ENCODE data around the gene TMTC2.

TMTC2 gene

GRCh38 chr12:82694970-82695369 lies 8.3 kb downstream of the TMTC2 start:
- H3K18ac ChIP-seq (ENCODE audit: low read length) = no peak overlapping the region
- peaks cover 2% of the 10 kb centered on the region in 2 experiments for H3K4me1 ChIP-seq (ENCODE audit: control insufficient read depth in 1 of 2, insufficient read depth in 2 of 2, low read length in 2 of 2)
- no peak overlapping the region for H2BK120ac ChIP-seq (ENCODE audit: insufficient read depth, low read length, poor library complexity)
- no peaks in the 10 kb centered on the region for H3K9me3 ChIP-seq (ENCODE audit: insufficient read depth, low read depth, low read length)
- H3K9ac ChIP-seq (ENCODE audit: low read length) = no peak overlapping the region
- no peaks in the 10 kb centered on the region for H3K79me1 ChIP-seq (ENCODE audit: low read length)
- H4K12ac ChIP-seq (ENCODE audit: low read depth, low read length) = no peak overlapping the region
- H2AFZ ChIP-seq (ENCODE audit: insufficient read depth, low read length, poor library complexity) = no peak overlapping the region
- no peak overlapping the region for H4K91ac ChIP-seq (ENCODE audit: low read depth, low read length)
- WGBS (ENCODE audit: extremely low coverage, insufficient coverage, insufficient read length) = no CpG with 5 or more reads among the region's 2 CpGs
- H3K4ac ChIP-seq (ENCODE audit: low read depth, low read length) = no peak overlapping the region
- peak in 1 of 2 donors; percentile 8 for DNase-seq
- H3K79me2 ChIP-seq (ENCODE audit: control insufficient read depth, insufficient read depth, low read length, poor library complexity) = no peaks in the 10 kb centered on the region
- H2BK5ac ChIP-seq (ENCODE audit: low read depth, low read length, poor library complexity) = no peak overlapping the region
- no peak overlapping the region for H4K8ac ChIP-seq (ENCODE audit: low read depth, low read length)
- no peak overlapping the region for H2BK12ac ChIP-seq (ENCODE audit: low read length)
- peaks cover 2 to 3% of the 10 kb centered on the region in 2 experiments for H3K36me3 ChIP-seq (ENCODE audit: control insufficient read depth in 1 of 2, insufficient read depth in 2 of 2, low read length in 2 of 2)
- H3K27ac ChIP-seq (ENCODE audit: low read depth, low read length) = no peak overlapping the region
- no peak overlapping the region for H3K23ac ChIP-seq (ENCODE audit: low read length)
- no peak overlapping the region for H3K4me2 ChIP-seq (ENCODE audit: low read length)
- H3K4me3 ChIP-seq (ENCODE audit: low read depth, low read length) = no peak overlapping the region
- no peak overlapping the region for H3K14ac ChIP-seq (ENCODE audit: low read length)
- H2AK5ac ChIP-seq (ENCODE audit: low read length) = no peak overlapping the region
- no peaks in the 10 kb centered on the region for H3K27me3 ChIP-seq (ENCODE audit: insufficient read depth, low read length)

DNA sequence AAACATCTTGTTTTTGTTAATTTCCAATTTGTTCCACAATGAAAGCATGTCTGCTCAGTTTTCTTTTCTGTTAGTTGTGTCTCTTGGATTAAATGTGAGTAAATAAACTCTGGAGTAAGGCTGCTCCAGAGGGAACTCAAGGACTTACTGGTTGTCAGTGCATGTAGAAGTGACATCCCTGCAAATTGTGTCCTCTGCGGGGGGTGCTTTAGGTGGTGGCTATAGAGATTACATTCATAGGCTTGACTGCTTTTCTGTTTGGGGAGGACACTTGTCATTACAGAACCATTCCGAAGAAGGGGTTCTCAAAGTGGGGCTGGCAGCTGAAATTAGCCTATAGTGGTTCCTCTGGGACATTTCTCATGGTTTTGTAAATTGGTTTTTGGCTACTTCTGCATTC lies 8.8 kb downstream of the TMTC2 start:
- Histone ChIP-seq H3K79me2 (ENCODE audit: control insufficient read depth, insufficient read depth, low read length, poor library complexity) (no peaks in the 10 kb centered on the region), H3K27me3 (ENCODE audit: insufficient read depth, low read length) (no peaks in the 10 kb centered on the region), H4K12ac (ENCODE audit: low read depth, low read length) (no peak overlapping the region), H3K36me3 (ENCODE audit: control insufficient read depth in 1 of 2, insufficient read depth in 2 of 2, low read length in 2 of 2) (peaks cover 2 to 3% of the 10 kb centered on the region in 2 experiments), H3K14ac (ENCODE audit: low read length) (no peak overlapping the region), H3K79me1 (ENCODE audit: low read length) (no peaks in the 10 kb centered on the region), H3K23ac (ENCODE audit: low read length) (no peak overlapping the region), H3K4me1 (ENCODE audit: control insufficient read depth in 1 of 2, insufficient read depth in 2 of 2, low read length in 2 of 2) (peaks cover 2% of the 10 kb centered on the region in 2 experiments), H3K27ac (ENCODE audit: low read depth, low read length) (no peak overlapping the region), H3K9ac (ENCODE audit: low read length) (no peak overlapping the region), H3K18ac (ENCODE audit: low read length) (no peak overlapping the region), H2BK12ac (ENCODE audit: low read length) (no peak overlapping the region), H2BK5ac (ENCODE audit: low read depth, low read length, poor library complexity) (no peak overlapping the region), H4K8ac (ENCODE audit: low read depth, low read length) (no peak overlapping the region), H3K9me3 (ENCODE audit: insufficient read depth, low read depth, low read length) (no peaks in the 10 kb centered on the region), H2BK120ac (ENCODE audit: insufficient read depth, low read length, poor library complexity) (no peak overlapping the region), H2AK5ac (ENCODE audit: low read length) (no peak overlapping the region), H4K91ac (ENCODE audit: low read depth, low read length) (no peak overlapping the region), H3K4me3 (ENCODE audit: low read depth, low read length) (no peak overlapping the region), H3K4ac (ENCODE audit: low read depth, low read length) (no peak overlapping the region), H3K4me2 (ENCODE audit: low read length) (no peak overlapping the region), H2AFZ (ENCODE audit: insufficient read depth, low read length, poor library complexity) (no peak overlapping the region)
- DNase-seq = no peak
- no CpG with 5 or more reads among the region's 2 CpGs for WGBS (ENCODE audit: extremely low coverage, insufficient coverage, insufficient read length)

GRCh38 chr12:82696543-82696942 lies 9.8 kb downstream of the TMTC2 start:
- Histone ChIP-seq H3K23ac (ENCODE audit: low read length) (no peak overlapping the region), H3K4me1 (ENCODE audit: control insufficient read depth in 1 of 2, insufficient read depth in 2 of 2, low read length in 2 of 2) (peaks cover 2% of the 10 kb centered on the region in 2 experiments), H3K79me2 (ENCODE audit: control insufficient read depth, insufficient read depth, low read length, poor library complexity) (no peaks in the 10 kb centered on the region), H4K91ac (ENCODE audit: low read depth, low read length) (no peak overlapping the region), H3K27me3 (ENCODE audit: insufficient read depth, low read length) (no peaks in the 10 kb centered on the region), H3K9ac (ENCODE audit: low read length) (no peak overlapping the region), H2BK5ac (ENCODE audit: low read depth, low read length, poor library complexity) (no peak overlapping the region), H3K4me2 (ENCODE audit: low read length) (no peak overlapping the region), H3K9me3 (ENCODE audit: insufficient read depth, low read depth, low read length) (no peaks in the 10 kb centered on the region), H2AK5ac (ENCODE audit: low read length) (no peak overlapping the region), H2BK120ac (ENCODE audit: insufficient read depth, low read length, poor library complexity) (no peak overlapping the region), H3K36me3 (ENCODE audit: control insufficient read depth in 1 of 2, insufficient read depth in 2 of 2, low read length in 2 of 2) (peaks cover 4 to 5% of the 10 kb centered on the region in 2 experiments), H3K18ac (ENCODE audit: low read length) (no peak overlapping the region), H3K14ac (ENCODE audit: low read length) (no peak overlapping the region), H3K79me1 (ENCODE audit: low read length) (no peaks in the 10 kb centered on the region), H4K12ac (ENCODE audit: low read depth, low read length) (no peak overlapping the region), H4K8ac (ENCODE audit: low read depth, low read length) (no peak overlapping the region), H3K27ac (ENCODE audit: low read depth, low read length) (no peak overlapping the region), H3K4ac (ENCODE audit: low read depth, low read length) (no peak overlapping the region), H2AFZ (ENCODE audit: insufficient read depth, low read length, poor library complexity) (no peak overlapping the region), H3K4me3 (ENCODE audit: low read depth, low read length) (no peak overlapping the region), H2BK12ac (ENCODE audit: low read length) (no peak overlapping the region)
- no peak for DNase-seq

GRCh38 chr12:82698708-82699564 lies 12.2 kb downstream of the TMTC2 start:
- Histone ChIP-seq H3K79me1 (ENCODE audit: low read length) (no peaks in the 10 kb centered on the region), H4K12ac (ENCODE audit: low read depth, low read length) (no peak overlapping the region), H3K9me3 (ENCODE audit: insufficient read depth, low read depth, low read length) (no peaks in the 10 kb centered on the region), H3K27me3 (ENCODE audit: insufficient read depth, low read length) (no peaks in the 10 kb centered on the region), H2BK120ac (ENCODE audit: insufficient read depth, low read length, poor library complexity) (no peak overlapping the region), H3K23ac (ENCODE audit: low read length) (no peak overlapping the region), H2BK5ac (ENCODE audit: low read depth, low read length, poor library complexity) (no peak overlapping the region), H3K18ac (ENCODE audit: low read length) (no peak overlapping the region), H2AK5ac (ENCODE audit: low read length) (no peak overlapping the region), H4K91ac (ENCODE audit: low read depth, low read length) (no peak overlapping the region), H3K14ac (ENCODE audit: low read length) (no peak overlapping the region), H4K8ac (ENCODE audit: low read depth, low read length) (no peak overlapping the region), H3K4ac (ENCODE audit: low read depth, low read length) (no peak overlapping the region), H3K4me2 (ENCODE audit: low read length) (no peak overlapping the region), H3K79me2 (ENCODE audit: control insufficient read depth, insufficient read depth, low read length, poor library complexity) (no peaks in the 10 kb centered on the region), H2BK12ac (ENCODE audit: low read length) (no peak overlapping the region), H3K27ac (ENCODE audit: low read depth, low read length) (no peak overlapping the region), H2AFZ (ENCODE audit: insufficient read depth, low read length, poor library complexity) (no peak overlapping the region), H3K4me1 (ENCODE audit: control insufficient read depth in 1 of 2, insufficient read depth in 2 of 2, low read length in 2 of 2) (no peaks in the 10 kb centered on the region), H3K36me3 (ENCODE audit: control insufficient read depth in 1 of 2, insufficient read depth in 2 of 2, low read length in 2 of 2) (peaks cover 2 to 5% of the 10 kb centered on the region in 2 experiments), H3K9ac (ENCODE audit: low read length) (no peak overlapping the region), H3K4me3 (ENCODE audit: low read depth, low read length) (no peak overlapping the region)
- WGBS (ENCODE audit: extremely low coverage, insufficient coverage, insufficient read length) = no CpG with 5 or more reads among the region's 12 CpGs
- no peak for DNase-seq
